HepG2 (cell line): Measurements from ENCODE around the gene ZNF440. TPM values are rescaled to one million over a fixed set of nuclear protein-coding genes. Genes with fewer than 3 reads are reported as not detected.

Source experiments
- CBX5 ChIP-seq: sonication (generic); formaldehyde crosslinking; IDR thresholded peaks from 2 replicates; pipeline ENCODE4 v1.4.0; 2020; ENCODE audit warnings: missing genetic modification reagents, borderline replicate concordance
- CENPBD1 ChIP-seq: sonication (generic); formaldehyde crosslinking; IDR thresholded peaks from 2 replicates; pipeline ENCODE4 v1.8.0; 2022; ENCODE audit warnings: missing genetic modification reagents, low read depth, mild to moderate bottlenecking, borderline replicate concordance
- FIP1L1 ChIP-seq: fragments of 200-400 bp; formaldehyde crosslinking; IDR thresholded peaks from 2 replicates; pipeline ENCODE4 v1.6.1; 2018; ENCODE audit warnings: low read depth, mild to moderate bottlenecking, low read length, moderate library complexity, borderline replicate concordance; ENCODE audit not compliant: insufficient read depth
- GPN1 ChIP-seq: sonication (generic); formaldehyde crosslinking; IDR thresholded peaks from 2 replicates; pipeline ENCODE4 v1.5.1; 2020; ENCODE audit warnings: missing genetic modification reagents, borderline replicate concordance
- JUND ChIP-seq: sonication (generic); formaldehyde crosslinking; IDR thresholded peaks from 2 replicates; pipeline ENCODE4 v1.8.0; 2022; ENCODE audit warnings: mild to moderate bottlenecking, missing genetic modification reagents
- KDM1A ChIP-seq: IDR thresholded peaks from 2 replicates; pipeline ENCODE4 v1.6.1; 2016; ENCODE audit warnings: missing compliant biosample characterization
- MLLT10 ChIP-seq: sonication (generic); formaldehyde crosslinking; IDR thresholded peaks from 2 replicates; pipeline ENCODE4 v1.4.0; 2020; ENCODE audit warnings: missing genetic modification reagents
- MXD4 ChIP-seq: IDR thresholded peaks from 2 replicates; pipeline ENCODE4 v1.6.1; 2016; ENCODE audit warnings: mild to moderate bottlenecking, missing biosample characterization, missing genetic modification reagents
- NFYC ChIP-seq: IDR thresholded peaks from 2 replicates; pipeline ENCODE4 v1.6.1; 2016; ENCODE audit warnings: missing genetic modification reagents, missing compliant biosample characterization
- SAP130 ChIP-seq: IDR thresholded peaks from 2 replicates; pipeline ENCODE4 v1.6.1; 2016; ENCODE audit warnings: low read depth
- TCF7 ChIP-seq: sonication (generic); IDR thresholded peaks from 2 replicates; pipeline ENCODE4 v1.6.1; 2016; ENCODE audit warnings: antibody characterized with exemption, low read depth
- TP53 ChIP-seq: sonication (generic); formaldehyde crosslinking; conservative IDR thresholded peaks from 2 replicates; pipeline ENCODE4 v1.4.0; 2020; ENCODE audit warnings: missing genetic modification reagents
- ZNF292 ChIP-seq: sonication (generic); formaldehyde crosslinking; IDR thresholded peaks from 2 replicates; pipeline ENCODE4 v1.8.1; 2022; ENCODE audit warnings: mild to moderate bottlenecking, low read depth, missing genetic modification reagents, borderline replicate concordance
- ZNF678 ChIP-seq: sonication (generic); formaldehyde crosslinking; IDR thresholded peaks from 2 replicates; pipeline ENCODE4 v1.4.0; 2020; ENCODE audit warnings: mild to moderate bottlenecking, missing genetic modification reagents
- ZNF768 ChIP-seq: sonication (generic); formaldehyde crosslinking; IDR thresholded peaks from 2 replicates; pipeline ENCODE4 v1.4.0; 2020; ENCODE audit warnings: missing genetic modification reagents
- ZNF878 ChIP-seq: sonication (generic); formaldehyde crosslinking; IDR thresholded peaks from 2 replicates; pipeline ENCODE4 v1.8.1; 2023; ENCODE audit warnings: mild to moderate bottlenecking, missing genetic modification reagents, moderate library complexity
- polyA plus RNA-seq, 8 experiments: library from polyadenylated mRNA; depleted of rRNA in 3 of 8; stranded (reverse) in 7 of 8; unstranded in 1 of 8; fragments of >200 nt; fragmentation: Illumina TruSeq in 4 of 8; extraction: Trizol in 4 of 8; gene quantifications; 2 replicates each; pipeline versions ENCODE4 v1.2.1 to v1.2.3, GENCODE V29; 2011 to 2016; ENCODE audit warnings: low read depth in 4 of 8, missing spikeins in 1 of 8, mixed read lengths in 1 of 8; ENCODE audit not compliant: insufficient read depth in 1 of 8
- total RNA-seq, 5 experiments: library from RNA; depleted of rRNA; stranded (reverse); fragments of >200 nt; fragmentation: Illumina TruSeq; extraction: Trizol; gene quantifications; 2 replicates each; pipeline ENCODE4 v1.2.3, GENCODE V29; 2016; ENCODE audit warnings: low read depth in 1 of 5
- TF ChIP-seq, protein P1 (sequence below): sonication (generic); formaldehyde crosslinking; IDR thresholded peaks from 2 replicates; pipeline ENCODE4 v1.4.0; 2020; ENCODE audit warnings: missing genetic modification reagents, borderline replicate concordance
- TF ChIP-seq, protein P2 (sequence below): sonication (generic); formaldehyde crosslinking; IDR thresholded peaks from 2 replicates; pipeline ENCODE4 v1.4.0; 2020; ENCODE audit warnings: mild to moderate bottlenecking, missing genetic modification reagents

ZNF440 gene
- total and polyA plus RNA-seq, 2 of the 13 experiments (the other 11 are each of a cell fraction or from before 2014, with no cell fraction given): 2.7 to 12.4 TPM

DNA sequence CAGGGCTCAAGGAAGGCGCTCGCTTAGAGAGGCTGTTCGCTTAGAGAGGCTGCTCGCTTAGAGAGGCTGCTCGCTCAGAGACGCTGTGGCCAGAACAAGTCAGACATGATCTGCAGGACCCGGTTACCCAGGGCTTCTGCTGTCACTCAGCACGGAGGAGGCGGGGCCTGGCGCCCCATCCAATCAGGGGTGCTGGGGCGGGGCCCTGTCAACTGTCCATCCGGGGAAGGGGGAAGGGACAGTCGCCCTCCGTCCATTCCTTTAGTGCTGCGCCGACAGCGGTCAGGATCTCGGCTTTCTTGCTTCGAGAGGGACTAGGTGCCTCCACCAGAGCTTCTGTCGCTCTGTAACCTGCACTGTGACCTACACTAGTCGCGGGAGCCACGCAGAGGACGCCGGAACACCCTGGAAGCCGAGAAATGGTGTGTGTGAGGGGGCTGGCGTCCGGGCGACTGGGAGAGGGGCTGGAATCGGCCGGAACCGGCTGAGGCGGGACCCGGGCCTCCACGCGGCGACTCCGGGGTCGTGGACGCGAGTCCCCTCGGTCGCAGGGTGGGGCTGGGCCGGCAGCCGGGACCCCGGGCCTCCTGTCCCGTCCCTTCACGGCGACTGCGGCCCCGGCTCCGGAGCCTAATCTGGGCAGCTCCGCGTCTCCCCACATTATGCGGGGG lies at the start of gene ZNF440 (continued):
- TF ChIP-seq, protein P1, sequence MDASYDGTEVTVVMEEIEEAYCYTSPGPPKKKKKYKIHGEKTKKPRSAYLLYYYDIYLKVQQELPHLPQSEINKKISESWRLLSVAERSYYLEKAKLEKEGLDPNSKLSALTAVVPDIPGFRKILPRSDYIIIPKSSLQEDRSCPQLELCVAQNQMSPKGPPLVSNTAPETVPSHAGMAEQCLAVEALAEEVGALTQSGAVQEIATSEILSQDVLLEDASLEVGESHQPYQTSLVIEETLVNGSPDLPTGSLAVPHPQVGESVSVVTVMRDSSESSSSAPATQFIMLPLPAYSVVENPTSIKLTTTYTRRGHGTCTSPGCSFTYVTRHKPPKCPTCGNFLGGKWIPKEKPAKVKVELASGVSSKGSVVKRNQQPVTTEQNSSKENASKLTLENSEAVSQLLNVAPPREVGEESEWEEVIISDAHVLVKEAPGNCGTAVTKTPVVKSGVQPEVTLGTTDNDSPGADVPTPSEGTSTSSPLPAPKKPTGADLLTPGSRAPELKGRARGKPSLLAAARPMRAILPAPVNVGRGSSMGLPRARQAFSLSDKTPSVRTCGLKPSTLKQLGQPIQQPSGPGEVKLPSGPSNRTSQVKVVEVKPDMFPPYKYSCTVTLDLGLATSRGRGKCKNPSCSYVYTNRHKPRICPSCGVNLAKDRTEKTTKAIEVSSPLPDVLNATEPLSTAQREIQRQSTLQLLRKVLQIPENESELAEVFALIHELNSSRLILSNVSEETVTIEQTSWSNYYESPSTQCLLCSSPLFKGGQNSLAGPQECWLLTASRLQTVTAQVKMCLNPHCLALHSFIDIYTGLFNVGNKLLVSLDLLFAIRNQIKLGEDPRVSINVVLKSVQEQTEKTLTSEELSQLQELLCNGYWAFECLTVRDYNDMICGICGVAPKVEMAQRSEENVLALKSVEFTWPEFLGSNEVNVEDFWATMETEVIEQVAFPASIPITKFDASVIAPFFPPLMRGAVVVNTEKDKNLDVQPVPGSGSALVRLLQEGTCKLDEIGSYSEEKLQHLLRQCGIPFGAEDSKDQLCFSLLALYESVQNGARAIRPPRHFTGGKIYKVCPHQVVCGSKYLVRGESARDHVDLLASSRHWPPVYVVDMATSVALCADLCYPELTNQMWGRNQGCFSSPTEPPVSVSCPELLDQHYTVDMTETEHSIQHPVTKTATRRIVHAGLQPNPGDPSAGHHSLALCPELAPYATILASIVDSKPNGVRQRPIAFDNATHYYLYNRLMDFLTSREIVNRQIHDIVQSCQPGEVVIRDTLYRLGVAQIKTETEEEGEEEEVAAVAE (CRISPR knock-in tag): no peak
- TF ChIP-seq JUND (CRISPR knock-in tag) (no peak), ZNF678 (CRISPR knock-in tag) (no peak), ZNF878 (peak; percentile 96; the same call in 1 of the 2 replicates), TP53 (no peak), MXD4 (CRISPR knock-in tag) (peak; percentile 20; the same call in 1 of the 2 replicates), SAP130 (CRISPR knock-in tag) (peak; percentile 94), ZNF292 (peak; percentile 57; the same call in 1 of the 2 replicates), MLLT10 (CRISPR knock-in tag) (no peak), FIP1L1 (0 out of 2 replicates have a peak, but pooled peaks have one; percentile 61), CENPBD1 (no peak), NFYC (peak; percentile 85), KDM1A (CRISPR knock-in tag) (no peak), GPN1 (CRISPR knock-in tag) (no peak), CBX5 (no peak), ZNF768 (CRISPR knock-in tag) (peak; percentile 58; the same call in 1 of the 2 replicates), TCF7 (no peak)
- TF ChIP-seq, protein P2, sequence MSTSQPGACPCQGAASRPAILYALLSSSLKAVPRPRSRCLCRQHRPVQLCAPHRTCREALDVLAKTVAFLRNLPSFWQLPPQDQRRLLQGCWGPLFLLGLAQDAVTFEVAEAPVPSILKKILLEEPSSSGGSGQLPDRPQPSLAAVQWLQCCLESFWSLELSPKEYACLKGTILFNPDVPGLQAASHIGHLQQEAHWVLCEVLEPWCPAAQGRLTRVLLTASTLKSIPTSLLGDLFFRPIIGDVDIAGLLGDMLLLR: peak; percentile 66; the same call in 1 of the 2 replicates
